Measurements from ENCODE around the gene NLRC4.
A peak's percentile ranks its signal among the peaks of the same experiment; 100 is the strongest.
"Not testable (repeated sequence)": the region's sequence is repeated elsewhere in the genome, so short reads cannot be mapped to it uniquely, and the experiment has no call there.

The NLRC4 gene, protein sequence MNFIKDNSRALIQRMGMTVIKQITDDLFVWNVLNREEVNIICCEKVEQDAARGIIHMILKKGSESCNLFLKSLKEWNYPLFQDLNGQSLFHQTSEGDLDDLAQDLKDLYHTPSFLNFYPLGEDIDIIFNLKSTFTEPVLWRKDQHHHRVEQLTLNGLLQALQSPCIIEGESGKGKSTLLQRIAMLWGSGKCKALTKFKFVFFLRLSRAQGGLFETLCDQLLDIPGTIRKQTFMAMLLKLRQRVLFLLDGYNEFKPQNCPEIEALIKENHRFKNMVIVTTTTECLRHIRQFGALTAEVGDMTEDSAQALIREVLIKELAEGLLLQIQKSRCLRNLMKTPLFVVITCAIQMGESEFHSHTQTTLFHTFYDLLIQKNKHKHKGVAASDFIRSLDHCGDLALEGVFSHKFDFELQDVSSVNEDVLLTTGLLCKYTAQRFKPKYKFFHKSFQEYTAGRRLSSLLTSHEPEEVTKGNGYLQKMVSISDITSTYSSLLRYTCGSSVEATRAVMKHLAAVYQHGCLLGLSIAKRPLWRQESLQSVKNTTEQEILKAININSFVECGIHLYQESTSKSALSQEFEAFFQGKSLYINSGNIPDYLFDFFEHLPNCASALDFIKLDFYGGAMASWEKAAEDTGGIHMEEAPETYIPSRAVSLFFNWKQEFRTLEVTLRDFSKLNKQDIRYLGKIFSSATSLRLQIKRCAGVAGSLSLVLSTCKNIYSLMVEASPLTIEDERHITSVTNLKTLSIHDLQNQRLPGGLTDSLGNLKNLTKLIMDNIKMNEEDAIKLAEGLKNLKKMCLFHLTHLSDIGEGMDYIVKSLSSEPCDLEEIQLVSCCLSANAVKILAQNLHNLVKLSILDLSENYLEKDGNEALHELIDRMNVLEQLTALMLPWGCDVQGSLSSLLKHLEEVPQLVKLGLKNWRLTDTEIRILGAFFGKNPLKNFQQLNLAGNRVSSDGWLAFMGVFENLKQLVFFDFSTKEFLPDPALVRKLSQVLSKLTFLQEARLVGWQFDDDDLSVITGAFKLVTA

DNA sequence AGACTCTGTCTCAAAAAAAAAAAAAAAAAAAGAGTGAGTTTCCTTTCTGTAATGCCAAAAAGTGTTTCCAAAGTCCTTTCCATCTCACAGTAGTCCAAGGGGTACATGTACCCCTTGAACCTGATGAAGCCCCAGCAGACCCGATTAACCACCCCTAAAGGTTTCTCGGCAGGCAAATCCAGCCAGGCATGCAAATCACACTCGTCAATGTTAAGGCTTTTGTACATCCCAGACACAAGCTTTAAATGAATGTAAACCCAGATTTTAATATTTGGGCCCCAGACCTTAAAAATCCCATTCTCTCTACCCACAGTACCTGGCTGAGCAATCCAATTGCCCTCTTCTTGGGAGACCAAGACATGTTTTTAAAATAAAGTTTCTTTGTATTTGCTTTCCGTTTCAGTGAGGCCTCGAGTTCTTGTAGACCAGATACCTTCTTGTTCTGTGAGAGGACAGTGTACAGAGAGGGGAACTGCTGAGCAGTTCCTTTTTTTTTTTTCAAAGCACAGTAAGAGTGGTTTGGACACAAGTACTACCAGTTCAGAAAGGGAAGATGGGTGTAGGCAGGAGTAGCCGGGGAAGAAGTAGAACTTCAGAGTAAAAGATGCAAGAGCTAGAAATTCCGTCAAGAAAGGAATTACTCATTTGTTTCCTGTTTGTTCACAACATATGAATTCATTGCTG lies at the start of gene NLRC4:
Gene NLRC4, minus strand, starts transcription at position 465 of the 684 bp plus-strand sequence. CDS start 8,111 bp downstream, outside the sequence.
- DNase-seq, result peak; percentile 11

- DNase-seq, result no peak
Observed at GRCh38 chr2:32310577-32310976, 45.9 kb upstream of the NLRC4 start.

- not testable (repeated sequence) for DNase-seq
Observed at GRCh38 chr2:32293966-32294562, 29.4 kb upstream of the NLRC4 start.

GRCh38 chr2:32293493-32293892 lies 28.8 kb upstream of the NLRC4 start:
- not testable (repeated sequence) for DNase-seq

DNA sequence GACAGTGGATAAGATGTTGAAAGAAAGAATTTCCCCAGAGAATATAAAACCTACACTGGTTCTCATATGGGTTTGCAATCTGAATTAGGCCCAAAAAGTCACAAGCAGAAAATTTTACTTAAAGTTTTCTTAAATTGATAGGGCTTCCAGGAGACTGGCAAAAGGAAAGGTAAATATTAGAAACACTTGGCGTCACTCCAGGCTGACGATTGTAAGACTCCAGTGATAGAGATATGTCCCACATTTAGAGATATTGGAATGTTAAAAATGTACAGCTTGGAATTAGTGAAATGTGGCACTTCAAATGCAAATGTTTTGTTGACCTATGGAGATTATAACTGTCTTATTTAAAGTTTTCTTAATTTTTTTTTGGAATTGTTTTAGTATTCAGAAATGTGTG lies 27.1 kb upstream of the NLRC4 start:
- DNase-seq, result no peak

DNA sequence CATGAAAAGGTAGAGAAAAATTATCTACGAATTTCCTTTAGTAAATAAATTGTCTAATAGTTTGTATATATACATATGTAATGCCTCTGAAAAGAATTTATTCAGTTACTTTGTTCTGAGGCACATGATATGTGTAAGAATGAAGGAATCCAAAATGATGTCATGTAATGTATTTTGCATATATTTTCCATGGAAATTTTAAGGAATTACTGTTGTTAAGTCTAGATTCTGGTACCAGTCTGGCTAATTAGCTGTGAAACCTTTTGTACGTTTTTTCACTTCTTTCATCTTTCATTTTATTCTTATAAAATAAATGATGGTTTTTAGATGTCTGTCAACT lies 25.3 kb upstream of the NLRC4 start:
- no peak for DNase-seq

- DNase-seq, result no peak
Observed at GRCh38 chr2:32289165-32289999, 24.7 kb upstream of the NLRC4 start.

DNA sequence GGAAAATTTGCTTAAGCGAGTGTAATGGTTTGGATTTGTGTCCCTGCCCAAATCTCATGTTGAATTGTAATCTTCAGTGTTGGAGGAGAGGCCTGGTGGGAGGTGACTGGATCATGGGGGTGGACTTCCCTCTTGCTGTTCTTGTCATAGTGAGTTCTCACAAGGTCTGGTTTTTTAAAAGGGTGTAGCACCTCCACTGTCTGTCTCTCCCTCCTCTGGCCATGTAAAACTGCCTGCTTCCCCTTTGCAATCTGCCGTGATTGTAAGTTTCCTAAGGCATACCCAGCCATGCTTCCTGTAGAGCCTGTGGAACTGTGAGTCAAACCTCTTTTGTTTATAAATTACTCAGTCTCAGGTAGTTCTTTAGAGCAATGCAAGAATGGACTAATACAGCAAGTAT lies 19.6 kb upstream of the NLRC4 start:
- DNase-seq, result no peak

- no peak for DNase-seq
Observed at GRCh38 chr2:32278478-32278853, 13.8 kb upstream of the NLRC4 start.

DNA sequence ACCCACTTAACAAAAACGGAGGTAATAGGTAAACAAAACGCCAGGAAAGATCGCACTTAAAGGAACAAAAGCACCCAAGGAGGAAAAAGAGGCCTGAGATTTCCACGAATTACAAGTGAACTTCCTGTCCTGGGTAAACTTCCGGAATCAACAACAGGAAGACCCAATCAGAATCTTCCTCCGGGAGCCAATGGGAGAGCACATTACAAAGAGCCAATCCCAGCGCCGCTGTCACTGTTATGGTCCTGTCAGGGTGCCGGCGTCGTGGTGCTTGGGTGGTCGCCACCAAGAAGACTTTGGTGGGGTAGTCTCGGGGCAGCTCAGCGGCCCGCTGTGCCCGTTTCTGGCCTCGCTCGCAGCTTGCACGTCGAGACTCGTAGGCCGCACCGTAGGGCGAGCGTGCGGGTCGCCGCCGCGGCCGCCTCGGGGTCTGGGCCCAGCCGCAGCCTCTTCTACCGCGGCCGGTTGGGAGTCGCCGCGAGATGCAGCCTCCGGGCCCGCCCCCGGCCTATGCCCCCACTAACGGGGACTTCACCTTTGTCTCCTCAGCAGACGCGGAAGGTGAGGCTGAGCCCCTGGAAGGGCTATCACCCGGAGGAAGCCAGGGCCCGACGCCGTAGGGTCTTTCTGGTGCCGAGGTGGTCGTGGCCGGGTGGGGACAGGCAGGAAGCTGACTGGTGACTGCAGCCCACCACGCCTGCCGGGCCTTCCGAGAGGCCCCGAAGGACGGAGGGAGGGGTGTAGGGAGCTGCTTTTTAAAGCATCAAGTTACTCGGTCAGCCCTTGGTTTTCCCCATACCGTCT lies 13.2 kb upstream of the NLRC4 start, which contains the start of gene YIPF4:
Gene YIPF4, plus strand, starts transcription at position 231 of the 804 bp plus-strand sequence. Its CDS starts 252 bp downstream, at position 483.
- DNase-seq, result peak; percentile 94

- no peak for DNase-seq
Observed at GRCh38 chr2:32277363-32277673, 12.6 kb upstream of the NLRC4 start.

- not testable (repeated sequence) for DNase-seq
Observed at GRCh38 chr2:32275790-32276189, 11.1 kb upstream of the NLRC4 start.

DNA sequence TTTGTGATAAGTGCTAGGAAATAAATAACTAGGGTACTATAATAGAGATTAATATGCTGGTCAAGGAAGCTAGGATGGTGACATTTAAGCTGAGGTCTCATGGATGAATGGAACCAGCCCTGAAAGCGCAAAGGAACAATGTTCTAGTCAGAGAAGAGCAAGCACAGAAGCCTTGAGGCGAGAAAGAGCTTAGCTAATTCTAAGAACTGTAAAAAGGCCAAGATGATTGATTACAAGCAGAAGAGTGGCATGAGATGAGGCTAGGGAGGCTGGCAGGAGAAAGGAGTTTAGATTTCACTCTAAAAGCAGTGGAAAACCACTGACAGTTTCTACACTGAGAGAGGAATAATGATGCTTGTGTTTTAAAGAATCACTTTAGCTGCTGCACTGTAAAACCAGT lies 9.6 kb upstream of the NLRC4 start:
- no peak for DNase-seq

- no peak for DNase-seq
Observed at GRCh38 chr2:32272279-32272678, 7.6 kb upstream of the NLRC4 start.

- no peak for DNase-seq
Observed at GRCh38 chr2:32271063-32271462, 6.4 kb upstream of the NLRC4 start.

DNA sequence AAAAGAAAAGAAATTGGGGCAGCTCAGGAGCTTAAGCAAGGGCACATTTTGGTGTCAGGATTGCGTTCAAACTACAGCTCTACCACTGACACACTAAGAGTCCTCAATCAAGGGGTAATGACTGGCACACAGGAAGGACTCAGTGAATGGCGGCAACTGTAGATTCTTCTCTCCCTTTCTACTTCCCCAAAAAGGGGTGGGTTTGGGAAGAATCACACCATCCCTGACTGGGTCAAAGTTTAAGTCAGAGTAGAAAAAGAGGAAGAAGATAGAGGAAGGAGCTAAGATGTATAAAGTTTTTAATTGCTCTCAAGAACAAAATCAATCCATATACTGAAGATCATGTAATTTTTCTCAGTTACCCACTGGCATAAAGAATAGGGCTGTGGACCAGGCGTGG lies 2.6 kb downstream of the NLRC4 start:
- DNase-seq, result peak; percentile 3

DNA sequence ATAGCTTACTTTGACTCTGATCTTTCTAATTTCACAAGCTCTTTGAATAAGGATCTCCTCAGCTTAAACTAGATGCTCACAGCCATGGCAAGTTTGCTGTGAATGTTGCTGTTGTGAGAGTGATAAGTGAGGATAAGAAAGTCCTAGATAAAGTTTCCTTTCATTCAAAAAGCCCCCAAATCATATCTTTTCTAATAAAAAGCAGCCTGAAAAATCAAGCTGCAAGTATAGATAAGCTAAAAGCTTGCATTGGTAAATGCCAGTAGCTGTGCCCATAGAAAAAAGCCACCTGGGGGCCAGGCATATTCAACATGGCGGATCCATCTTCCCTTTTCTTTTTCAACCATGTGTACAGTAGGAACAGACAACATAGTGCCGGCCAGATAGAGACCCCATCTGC lies 4.3 kb downstream of the NLRC4 start:
- no peak for DNase-seq

DNA sequence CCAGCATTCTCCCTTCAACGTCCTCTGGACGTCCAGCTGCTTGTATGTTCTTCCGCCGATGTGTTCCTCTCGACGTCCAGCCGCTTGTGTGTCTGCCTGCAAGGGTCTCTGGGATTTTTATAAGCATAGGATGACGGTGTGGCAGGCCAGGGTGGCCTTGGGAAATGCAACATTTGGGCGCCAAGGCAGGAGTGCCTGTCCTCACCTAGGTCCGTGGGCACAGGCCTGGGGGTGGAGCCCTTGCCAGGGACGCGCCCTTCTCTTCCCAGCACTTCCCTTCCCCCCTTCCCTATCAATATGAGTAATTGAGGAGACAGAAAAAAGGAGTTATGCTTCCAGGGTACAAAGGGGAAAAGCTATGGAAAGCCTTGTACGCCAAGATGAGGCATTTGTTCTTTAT lies 6.4 kb downstream of the NLRC4 start:
- no peak for DNase-seq

GRCh38 chr2:32250290-32250689 lies 14.4 kb downstream of the NLRC4 start:
- DNase-seq, result no peak

GRCh38 chr2:32249731-32250236 lies 14.9 kb downstream of the NLRC4 start:
- DNase-seq, result no peak

DNA sequence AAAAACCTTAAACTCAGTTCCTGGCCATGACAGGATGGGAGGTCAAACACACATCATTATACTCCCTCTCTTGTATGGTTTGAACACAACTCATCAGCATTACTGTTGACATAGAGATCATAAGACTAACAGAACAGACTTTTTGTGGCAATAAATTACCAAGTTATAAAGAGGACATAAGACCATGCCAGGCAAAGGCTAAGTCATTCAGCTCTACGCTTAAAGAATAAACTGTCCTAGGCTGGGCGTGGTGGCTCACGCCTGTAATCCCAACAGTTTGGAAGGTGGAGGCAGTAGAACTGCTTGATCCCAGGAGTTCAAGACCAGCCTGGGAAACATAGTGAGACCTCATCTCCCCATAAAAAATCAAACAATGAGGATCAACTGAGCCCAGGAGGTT lies 16.4 kb downstream of the NLRC4 start:
- no peak for DNase-seq

Measured in CD4-positive, alpha-beta T cell treated with Interleukin-12 subunit alpha and Interleukin-12 subunit beta, for 1 hour (primary cell).